Effector CD4-positive, alpha-beta T cell (primary cell): ENCODE results near the gene SH3D21.

Source experiments
- DNase-seq: peaks from one replicate; pipeline ENCODE4 v3.0.0-alpha.2; 2020

The SH3D21 gene

DNA sequence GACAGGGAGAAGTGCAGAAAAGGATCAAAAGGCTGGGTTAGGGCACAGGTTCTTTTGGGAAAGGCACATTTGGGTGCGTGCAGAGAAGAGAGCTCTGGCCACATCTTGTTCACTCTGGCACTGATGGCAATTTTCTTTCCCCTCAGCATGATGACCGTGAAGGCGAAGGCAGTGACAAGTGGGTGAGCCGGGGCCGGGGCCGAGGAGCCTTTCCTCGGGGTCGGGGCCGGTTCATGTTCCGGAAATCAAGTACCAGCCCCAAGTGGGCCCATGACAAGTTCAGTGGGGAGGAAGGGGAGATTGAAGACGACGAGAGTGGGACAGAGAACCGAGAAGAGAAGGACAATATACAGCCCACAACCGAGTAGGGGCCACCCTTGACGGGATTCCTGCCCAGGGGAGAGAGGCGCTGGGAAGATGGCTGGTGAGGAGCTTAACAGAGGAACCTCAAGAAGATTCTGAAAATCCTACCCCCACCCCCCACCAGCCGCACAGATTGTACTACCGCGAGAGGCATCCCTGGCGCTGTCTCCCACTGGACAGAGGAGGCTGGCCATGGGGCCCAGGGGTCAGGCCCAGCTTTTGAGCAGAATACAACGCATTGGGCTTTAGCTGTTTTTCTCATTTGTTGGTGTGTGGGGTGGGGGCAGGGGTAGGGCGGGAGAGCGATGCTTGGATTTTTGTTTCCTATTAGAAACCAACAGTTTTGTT lies 2.4 kb upstream of the SH3D21 start:
- DNase-seq, result no peak

DNA sequence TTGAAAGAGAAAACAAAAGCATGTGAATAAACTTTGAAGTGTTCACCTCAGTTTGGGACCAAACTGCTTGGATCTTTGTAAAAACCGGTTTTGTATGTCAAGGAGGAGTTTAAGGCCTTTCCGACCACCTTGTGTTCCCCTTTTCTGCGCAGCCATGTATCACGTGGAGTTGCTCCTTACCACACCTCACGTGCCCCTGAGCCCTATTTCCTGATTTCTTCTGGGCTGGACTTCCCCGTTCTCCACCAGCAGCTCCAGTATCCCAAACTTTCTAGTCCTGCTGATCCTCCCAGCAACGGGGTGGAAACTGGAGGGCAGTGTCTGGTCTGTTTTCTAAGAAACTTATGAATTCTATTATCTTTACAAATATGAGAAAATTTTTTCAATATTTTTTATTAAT lies 1.6 kb upstream of the SH3D21 start:
- no peak for DNase-seq

DNA sequence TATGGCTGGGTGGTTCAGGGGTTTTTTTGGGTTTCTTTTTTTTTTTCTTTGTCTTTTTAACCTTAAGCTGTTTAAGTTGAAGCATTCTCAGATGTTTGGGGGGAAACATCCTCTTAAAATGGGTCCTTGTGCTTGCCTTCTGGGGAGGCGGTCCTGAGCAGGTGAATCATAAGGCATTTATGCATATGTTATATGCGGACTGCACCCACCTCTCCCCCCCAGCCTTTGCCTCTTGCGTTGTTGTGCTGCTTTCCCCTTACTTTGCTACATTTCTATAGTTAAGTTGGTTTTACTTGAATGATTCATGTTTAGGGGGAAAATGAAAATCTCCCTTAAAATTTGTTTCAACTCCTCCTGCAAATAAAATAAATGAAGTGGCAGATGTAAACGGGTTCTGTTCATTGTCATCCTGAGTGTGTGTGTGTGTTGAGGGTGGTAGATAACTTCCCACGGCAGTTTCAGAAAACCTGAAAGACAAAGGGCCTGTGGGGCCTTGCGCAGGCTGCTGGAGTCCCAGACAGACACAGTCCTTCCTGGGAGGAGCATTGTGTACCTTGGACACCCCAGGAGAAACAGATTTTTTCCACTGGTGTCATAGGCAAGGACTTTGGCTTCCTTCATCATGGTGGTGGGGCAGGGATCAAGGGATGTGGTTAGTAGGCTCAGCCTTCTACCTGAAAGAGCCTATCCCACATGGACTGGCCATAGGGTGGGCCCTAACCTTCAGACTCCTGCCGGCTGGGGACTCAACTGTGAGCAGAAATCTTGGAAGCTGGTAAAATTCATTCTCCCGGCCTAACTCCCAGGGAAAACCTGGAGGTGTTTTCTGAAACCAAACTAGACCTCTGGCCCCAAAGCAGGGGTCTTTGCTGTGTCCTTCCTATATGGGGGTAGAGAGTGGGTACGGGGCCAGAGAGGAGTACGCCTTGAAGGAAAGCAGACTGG lies 926 bp upstream of the SH3D21 start:
- DNase-seq, result no peak

DNA sequence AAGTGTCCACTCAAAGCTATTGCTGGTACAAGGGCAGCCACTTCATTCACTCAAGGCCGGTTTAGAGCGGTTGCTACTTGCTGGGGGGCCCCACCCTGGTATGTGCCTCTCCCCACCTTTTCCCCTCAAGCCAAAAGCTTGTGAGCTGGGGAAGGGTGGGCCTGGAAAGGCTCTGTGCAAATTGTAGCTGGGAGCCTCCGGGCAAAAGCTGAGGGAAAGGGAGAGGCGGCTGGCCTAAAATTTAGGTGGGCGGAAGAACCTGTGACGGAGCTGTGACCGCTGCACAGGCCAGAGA lies 306 bp upstream of the SH3D21 start:
- DNase-seq, result no peak

DNA sequence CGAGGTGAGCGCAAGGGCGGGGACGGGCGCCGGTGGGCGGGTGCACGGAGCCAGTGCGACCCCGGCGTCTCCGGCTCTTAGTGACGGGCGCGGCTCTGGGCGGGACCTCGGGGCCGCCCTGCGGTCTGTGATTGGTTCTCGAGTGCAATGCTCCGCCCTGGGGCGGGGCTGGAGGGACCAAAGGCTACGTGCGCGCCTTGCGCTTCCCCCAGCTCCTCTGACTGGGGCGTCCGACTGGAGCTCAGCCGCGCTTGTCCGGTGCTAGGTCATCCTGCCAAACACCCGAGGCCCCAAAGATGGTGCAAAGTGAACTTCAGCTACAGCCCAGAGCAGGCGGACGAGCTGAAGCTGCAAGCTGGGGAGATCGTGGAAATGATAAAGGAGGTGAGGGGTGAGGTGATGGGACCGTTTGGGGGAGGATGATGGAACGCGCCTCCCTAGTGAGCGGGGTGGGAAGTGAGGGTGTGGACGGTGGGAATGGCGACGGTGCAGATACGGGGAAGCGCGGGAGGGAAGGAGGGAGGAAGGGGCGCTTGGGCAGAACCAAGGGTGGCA lies 811 bp downstream of the SH3D21 start:
- peak; percentile 89 for DNase-seq

DNA sequence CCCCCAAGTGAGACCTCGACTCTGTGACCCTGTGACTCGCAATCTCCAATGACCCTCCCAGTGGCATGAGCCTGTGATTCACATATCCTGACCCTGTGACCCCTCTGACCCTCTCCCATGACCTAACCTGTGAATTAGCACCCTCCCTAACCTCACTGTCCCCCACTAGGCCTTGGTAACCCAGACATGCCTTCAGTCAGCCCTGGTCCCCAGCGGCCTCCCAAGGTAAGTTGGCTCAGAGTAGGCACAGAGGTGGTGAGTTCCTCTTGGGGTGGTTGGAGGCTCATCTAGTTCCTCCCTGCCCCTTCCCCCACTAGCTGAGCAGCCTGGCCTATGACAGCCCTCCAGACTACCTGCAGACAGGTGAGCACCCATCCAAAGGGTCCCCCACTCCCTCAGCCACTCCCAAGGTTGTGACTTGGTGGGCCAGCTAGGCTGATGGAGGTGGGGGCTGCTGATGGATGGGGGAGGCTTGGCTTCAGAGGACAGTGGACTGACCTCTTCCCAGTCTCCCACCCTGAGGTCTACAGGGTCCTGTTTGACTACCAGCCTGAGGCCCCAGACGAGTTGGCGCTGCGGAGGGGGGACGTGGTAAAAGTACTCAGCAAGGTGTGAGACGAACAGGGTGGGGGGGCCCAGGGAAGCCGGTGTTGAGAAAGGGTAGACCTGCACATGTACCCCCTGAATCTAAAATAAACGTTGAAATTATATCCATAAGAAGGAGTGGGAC lies 1.6 kb downstream of the SH3D21 start:
- DNase-seq, result no peak

DNA sequence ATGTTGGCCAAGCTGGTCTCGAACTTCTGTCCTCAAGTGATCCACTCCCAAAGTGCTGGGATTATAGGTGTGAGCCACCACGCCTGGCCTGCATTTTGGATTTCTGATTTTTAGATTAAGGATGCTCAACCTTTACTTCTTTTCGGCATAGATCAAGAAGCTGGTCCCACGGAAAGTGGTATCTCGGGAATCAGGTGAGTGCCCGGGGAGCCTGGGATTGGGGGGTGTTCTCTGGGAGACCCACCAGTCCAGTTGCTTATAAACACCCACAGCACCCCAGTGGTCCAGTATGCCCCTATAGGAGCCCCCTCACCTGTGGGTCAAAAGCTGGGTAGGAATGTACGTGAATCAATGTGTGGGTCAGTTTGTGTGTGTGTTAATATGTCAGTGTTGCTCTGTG lies 3.2 kb downstream of the SH3D21 start:
- DNase-seq, result no peak

DNA sequence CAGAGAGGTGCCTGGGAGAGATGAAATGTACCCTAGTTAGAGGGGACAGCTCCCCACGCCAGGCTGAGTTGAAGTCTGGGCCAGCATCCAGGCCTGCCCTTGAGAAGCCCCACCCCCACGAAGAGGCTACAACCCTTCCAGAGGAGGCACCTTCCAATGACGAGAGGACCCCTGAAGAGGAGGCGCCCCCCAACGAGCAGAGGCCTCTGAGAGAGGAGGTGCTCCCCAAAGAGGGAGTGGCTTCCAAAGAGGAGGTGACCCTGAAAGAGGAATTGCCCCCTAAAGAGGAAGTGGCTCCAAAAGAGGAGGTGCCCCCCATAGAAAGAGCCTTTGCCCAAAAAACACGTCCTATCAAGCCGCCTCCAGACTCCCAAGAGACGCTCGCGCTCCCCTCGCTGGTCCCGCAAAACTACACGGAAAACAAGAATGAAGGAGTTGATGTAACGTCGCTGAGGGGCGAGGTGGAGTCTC lies 14.2 kb downstream of the SH3D21 start:
- no peak for DNase-seq

DNA sequence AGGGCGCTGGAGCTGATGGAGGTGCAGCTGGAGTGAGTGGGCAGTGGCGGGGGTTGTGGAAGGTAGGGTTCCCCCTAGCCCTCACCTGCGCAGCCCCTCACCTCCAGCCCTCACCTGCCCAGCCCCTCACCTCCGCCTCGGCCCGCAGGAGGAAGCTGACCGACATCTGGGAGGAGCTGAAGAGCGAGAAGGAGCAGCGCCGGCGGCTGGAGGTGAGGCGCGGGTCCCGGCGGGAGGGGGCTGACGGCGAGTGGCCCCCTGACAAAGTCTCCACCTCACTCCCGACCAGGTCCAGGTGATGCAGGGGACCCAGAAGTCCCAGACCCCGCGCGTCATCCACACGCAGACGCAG lies 14.6 kb downstream of the SH3D21 start:
- no peak for DNase-seq

DNA sequence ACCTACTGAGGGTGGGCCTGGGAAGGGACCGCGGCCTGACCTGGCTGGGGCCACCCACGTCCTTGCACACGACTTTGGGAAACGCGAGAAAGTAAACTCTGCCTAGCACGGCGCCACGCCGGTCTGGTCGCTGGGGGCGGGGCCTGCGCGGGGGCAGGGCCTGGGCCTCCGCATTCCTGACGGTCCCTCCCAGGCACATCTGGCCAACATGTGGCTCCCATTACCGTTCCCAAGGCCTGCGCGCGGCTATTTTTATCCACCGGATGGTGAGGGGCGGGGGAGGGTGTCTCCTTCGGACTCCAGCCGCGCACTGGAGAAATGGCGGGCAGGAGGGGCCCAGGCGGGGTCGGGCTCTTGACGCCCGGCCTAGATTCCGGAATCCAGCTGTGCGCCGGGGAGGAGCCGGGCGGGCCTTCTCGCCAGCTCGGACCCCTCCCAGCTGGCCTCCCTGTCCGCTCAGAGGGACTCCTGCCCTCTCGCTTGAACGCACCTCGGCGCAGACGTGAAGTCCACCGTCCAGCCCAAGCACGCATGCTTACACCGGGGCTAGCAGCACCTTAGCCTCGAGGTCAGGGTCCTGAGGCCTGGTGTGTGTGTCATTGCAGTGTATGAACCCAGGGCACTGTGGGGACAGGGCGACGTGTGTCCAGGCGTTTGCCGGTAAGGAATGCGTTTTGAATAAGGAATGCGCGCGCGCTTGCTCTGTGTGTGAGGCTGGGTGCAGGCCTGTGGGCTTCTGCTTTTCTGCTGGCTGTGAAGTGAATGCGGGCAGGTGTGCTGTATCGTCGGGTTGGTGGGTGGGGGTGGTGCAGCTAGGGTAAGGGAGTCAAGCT lies 15.2 kb downstream of the SH3D21 start:
- DNase-seq, result no peak

DNA sequence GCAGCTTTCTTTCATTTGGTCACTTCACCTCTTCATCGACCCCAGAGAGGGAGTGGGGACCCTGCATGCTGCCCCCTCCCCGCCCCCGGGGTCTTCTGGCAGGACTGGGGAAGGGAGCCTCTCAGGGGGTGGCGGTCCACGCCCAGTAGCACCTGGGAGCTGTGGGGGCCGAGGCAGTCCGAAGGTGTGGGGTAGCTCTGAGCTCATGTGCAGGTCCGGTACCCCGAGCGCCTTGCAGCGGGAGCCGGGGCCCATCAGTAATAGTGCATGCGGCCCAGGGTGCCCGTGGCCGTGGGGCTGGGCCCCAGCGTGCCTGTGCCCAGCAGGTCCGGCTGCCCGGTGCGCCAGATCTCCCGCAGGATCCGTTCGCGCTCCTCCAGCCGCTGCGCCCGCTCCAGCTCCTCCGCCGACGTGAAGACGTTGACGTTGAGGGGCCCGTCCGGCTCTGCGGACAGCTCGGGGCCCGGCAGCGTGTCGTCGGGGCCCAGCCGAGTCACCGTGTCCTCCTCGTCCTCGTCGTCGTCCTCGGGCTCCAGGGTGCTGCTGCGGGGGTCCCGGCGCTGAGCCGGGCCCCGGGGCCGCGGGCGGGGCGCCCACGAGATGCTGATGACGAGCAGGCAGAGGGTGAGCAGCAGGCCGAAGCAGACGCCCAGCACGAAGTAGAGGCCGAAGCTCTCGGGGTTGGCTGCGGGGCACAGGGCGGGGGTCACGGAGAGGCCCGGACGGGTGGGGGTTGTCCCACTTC lies 16.0 kb downstream of the SH3D21 start:
- DNase-seq, result no peak

DNA sequence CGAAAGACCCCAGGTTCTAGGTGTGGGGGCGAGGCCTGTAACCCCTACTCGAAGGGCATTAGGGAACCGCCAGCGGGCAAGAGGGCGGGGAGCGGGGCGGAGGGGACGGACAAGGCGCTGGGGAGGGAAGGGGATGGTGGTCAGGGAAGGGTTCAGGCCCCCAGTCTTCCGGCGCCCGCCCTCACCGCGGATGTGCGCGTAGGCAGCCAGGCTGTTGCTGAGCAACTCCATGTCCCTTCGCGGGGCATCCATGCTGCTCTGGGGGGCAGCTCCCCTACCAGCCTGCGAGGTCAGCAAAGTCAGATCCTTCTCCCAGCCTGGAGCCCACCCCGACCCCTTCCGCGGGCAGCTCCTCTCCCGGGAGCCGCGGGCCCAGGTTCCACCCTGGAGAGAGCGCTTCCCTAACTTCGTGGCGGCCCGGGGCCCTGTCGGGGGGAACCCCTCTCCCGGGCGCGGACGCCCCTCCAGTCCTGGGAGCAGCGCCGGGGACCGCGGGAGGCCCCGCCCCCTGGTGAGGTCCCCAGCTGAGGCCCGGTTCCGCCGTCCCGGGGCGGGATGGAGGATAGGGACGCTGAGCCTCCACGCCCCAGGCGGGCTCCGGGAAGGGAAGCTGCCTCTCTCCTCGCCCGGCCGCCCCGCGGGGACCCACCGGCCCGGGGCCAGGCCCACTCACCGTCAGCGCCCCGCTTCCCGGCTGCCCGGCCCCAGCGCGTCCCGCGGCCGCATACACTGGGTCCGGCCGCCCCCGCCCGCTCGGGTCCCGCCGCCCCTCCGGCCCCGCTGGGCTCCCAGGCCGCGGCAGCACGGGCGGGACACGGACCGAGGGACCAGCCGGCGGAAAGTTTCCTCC lies 16.8 kb downstream of the SH3D21 start:
- no peak for DNase-seq

DNA sequence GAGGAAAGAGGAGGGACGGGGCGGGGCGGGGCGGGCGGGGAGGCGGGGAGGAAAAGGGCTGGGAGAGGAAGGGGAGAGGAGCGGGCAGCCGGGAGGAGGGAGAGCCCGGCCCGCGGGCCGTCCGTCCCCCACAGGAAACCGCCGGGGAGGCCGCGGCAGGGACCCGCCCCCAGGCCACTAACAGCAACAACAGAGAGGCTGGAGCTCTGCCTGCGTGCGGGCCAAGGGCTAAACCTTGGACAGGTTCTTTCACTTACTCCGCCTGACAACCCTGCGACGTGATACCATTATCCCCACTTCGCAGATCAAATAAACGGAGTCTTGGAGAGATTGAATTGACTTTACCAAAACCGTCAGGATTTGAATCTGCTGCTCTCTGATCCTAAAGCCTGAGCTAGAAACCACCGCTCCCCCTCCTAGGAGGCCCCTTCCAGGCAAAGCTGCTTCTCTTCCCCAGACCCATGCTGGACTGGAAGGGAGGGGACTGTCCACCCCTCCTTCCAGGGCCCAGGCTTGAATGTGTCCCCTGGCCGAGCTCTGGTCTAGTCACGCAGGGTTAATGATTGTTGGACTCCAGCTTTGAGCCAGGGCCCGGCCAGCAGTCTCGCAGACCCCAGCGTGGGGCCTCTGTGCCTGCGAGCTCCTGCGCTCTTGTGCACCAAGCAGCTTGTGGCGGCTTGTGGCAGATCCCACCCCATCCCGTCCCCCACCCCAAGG lies 17.6 kb downstream of the SH3D21 start, which contains the start of gene EVA1B:
Gene EVA1B, minus strand, starts transcription at position 10 of the 717 bp plus-strand sequence. CDS start 608 bp downstream, outside the sequence.
- peak; percentile 34 for DNase-seq

DNA sequence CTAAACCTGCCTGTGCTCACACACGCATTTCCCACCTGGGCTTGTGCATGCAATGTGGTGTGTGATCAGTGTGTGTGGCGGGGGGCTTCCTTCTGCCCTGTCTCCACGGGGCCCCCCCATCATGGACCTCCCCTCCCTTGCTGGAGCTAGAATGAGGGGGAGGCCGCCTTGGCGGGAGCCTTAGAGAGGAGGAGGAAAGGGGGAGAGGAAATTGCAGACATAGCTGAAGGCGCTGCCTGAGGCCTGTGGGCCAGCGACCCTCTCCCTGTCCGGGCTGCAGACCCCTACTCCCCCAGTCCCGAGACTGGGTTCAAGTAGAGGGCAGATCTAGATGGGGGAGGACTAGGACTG lies 18.2 kb downstream of the SH3D21 start:
- DNase-seq, result no peak

DNA sequence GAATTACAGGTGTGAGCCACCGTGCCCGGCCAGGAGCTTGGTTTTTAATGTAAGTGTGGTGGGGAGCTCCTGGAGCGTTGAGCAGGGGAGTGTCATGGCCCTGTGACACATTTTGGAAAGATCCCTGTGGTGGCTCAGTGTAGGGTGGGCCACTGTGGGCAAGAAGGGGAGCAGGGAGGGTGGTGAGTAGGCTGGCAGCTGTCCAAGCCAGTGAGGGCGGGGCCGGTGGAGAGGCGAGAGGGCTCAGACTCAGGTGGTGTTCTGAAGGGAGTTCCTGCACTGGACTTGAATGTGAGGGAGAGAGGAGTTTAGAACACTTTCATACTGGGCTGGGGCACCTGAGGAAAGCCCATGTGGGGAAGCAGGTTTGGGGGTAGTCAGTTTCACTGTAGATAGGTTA lies 20.3 kb downstream of the SH3D21 start:
- no peak for DNase-seq

DNA sequence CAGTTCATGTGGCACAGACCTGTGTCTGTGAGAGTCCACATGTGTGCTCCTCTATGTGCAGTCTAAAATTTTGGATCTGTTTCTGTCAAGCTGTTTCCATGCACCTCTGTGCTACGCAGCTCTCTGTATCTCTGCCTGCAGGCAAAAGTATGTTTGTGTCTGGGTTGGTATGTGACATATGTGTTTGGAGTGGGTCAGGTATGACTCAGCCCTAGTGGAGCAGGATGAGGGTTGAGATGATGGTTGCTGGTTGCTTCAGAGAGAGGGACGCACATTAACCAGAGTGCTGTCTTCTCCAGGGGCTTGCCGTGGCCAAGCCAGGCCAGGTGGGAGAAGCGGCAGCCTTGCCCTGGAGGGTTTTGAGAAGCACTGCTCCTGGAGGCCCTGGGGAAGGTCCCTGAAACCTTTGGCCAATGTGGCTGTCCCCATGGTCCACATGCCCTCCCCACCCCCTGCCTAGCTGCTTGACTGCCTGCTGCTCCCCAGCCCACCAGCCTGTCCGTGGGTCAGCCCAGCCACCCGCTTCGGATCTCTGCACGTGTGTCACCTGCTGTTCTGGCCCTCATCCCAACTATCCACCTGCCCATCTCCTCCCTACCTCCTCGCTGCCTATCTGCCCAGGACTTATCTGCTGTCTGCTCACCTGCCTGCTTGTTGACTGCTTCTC lies 21.4 kb downstream of the SH3D21 start:
- no peak for DNase-seq

DNA sequence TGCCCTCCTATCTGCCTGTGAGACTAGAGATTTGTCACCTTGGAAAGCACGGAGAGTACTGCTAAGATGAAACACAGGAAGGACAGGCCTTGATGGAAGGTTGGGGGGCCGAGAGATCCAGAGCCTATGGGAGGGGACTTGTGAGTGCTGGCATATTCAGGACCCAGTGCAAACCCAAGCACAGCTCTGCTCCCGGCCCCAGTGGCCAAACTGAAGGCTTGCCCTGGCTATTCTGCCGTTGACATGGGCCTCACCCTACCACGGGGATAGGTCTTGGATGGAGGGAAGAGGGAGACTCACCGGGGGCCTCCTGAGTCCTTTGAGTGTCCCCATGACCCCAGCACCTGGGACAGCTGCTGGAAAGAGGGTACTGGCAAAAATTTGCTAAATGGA lies 21.9 kb downstream of the SH3D21 start:
- DNase-seq, result no peak

DNA sequence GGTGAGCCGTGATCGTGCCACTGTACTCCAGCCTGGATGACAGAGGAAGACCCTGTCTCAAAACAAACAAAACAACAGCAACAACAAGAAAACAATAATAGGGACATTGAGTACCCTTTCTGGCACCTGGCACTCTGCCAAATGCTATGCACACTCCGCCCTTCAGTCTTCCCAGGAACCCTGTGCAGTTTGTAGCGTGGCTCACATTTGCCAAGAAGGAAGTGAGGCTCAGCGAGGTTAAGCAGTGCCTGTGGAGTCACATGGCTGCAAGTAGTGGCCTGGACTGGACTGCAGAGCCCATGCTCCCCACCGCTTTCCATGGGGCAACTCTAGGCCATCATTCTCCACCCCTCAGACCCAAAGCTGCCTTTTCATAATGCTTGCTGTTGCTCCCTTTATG lies 22.5 kb downstream of the SH3D21 start:
- no peak for DNase-seq

DNA sequence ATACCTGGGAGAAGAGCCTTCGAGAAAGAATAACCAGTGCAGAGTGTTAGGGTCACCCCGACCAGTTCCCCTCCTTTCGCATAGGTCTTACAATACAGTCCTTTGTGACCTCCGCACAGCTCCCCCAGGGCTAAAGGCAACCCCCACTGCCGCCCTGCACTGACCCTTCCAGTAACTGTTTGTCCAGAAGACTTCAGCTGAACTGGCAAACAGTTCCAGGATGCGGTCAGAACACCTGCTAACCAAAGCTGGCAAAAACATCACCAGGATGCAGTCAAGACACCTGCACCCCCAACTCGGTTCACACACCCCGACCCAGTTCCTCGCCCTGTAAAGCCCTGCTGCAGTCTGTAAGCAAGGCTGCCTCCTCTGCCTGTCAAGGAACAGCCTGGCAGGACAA lies 23.6 kb downstream of the SH3D21 start:
- DNase-seq, result no peak
